ENCODE results near the gene RRAS.
A peak's percentile ranks its signal among the peaks of the same experiment; 100 is the strongest.

DNA sequence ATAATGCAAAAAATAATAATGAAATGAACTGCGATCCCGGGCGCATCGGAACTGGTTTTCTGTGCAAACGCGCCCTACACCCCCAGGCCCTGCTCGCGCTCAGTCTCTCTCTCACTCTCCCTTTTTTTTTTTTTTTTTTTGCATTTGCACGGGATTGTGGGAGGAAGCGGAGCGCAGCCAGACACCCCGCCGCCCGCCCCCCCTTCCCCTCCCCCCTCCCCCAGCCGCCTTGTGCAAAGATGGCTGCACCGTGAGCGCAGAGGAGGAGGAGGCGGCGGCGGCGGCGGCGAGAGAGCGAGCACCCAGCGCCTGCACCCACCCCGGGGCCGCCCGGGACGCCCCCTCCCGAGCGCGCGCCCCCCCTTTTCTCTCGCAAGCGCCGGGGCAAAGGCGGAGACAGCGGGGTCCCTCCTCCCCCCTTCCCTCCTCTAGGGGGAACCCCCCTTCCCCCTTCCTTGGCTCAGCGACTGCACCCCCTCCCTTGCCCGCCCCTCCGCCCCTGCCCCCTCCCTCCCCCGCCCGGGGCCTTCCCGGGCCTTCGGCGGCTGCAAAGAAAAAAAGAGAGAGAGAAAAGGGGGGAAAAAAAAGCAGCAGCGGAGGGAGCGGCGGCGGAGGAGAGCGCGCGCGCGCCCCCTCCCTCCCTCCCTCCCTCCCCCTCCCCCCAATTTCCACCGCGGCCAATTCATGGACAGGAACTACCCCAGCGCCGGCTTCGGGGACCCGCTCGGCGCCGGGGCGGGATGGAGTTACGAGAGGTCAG is 48.8 kb downstream of the RRAS start, which contains the start of gene PRR12:
- TF ChIP-seq FOXM1 (IDR thresholded peaks at IDR 0.05; ENCODE audit: low read depth) (no peak), POLR2AphosphoS5 (IDR thresholded peaks at IDR 0.05; ENCODE audit: low read depth, low read length) (peak; percentile 67; the same call in 1 of the 2 replicates), GABPA (IDR thresholded peaks at IDR 0.05; ENCODE audit: low read depth) (no peak; the same call in 1 of the 2 replicates), JUND (IDR thresholded peaks at IDR 0.05) (no peak; the same call in 1 of the 2 replicates), MXI1 (IDR thresholded peaks at IDR 0.05; ENCODE audit: low read depth, low read length) (no peak), EP300 (IDR thresholded peaks at IDR 0.05; ENCODE audit: borderline replicate concordance in 1 of 2, low read depth in 1 of 2, low read length in 1 of 2) (no peak), TAF1 (IDR thresholded peaks at IDR 0.05; ENCODE audit: borderline replicate concordance, low read depth, low read length) (peak; percentile 78)
- TF ChIP-seq, protein P1, sequence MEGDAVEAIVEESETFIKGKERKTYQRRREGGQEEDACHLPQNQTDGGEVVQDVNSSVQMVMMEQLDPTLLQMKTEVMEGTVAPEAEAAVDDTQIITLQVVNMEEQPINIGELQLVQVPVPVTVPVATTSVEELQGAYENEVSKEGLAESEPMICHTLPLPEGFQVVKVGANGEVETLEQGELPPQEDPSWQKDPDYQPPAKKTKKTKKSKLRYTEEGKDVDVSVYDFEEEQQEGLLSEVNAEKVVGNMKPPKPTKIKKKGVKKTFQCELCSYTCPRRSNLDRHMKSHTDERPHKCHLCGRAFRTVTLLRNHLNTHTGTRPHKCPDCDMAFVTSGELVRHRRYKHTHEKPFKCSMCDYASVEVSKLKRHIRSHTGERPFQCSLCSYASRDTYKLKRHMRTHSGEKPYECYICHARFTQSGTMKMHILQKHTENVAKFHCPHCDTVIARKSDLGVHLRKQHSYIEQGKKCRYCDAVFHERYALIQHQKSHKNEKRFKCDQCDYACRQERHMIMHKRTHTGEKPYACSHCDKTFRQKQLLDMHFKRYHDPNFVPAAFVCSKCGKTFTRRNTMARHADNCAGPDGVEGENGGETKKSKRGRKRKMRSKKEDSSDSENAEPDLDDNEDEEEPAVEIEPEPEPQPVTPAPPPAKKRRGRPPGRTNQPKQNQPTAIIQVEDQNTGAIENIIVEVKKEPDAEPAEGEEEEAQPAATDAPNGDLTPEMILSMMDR (IDR thresholded peaks at IDR 0.05), result no peak
- TF ChIP-seq, protein P2, sequence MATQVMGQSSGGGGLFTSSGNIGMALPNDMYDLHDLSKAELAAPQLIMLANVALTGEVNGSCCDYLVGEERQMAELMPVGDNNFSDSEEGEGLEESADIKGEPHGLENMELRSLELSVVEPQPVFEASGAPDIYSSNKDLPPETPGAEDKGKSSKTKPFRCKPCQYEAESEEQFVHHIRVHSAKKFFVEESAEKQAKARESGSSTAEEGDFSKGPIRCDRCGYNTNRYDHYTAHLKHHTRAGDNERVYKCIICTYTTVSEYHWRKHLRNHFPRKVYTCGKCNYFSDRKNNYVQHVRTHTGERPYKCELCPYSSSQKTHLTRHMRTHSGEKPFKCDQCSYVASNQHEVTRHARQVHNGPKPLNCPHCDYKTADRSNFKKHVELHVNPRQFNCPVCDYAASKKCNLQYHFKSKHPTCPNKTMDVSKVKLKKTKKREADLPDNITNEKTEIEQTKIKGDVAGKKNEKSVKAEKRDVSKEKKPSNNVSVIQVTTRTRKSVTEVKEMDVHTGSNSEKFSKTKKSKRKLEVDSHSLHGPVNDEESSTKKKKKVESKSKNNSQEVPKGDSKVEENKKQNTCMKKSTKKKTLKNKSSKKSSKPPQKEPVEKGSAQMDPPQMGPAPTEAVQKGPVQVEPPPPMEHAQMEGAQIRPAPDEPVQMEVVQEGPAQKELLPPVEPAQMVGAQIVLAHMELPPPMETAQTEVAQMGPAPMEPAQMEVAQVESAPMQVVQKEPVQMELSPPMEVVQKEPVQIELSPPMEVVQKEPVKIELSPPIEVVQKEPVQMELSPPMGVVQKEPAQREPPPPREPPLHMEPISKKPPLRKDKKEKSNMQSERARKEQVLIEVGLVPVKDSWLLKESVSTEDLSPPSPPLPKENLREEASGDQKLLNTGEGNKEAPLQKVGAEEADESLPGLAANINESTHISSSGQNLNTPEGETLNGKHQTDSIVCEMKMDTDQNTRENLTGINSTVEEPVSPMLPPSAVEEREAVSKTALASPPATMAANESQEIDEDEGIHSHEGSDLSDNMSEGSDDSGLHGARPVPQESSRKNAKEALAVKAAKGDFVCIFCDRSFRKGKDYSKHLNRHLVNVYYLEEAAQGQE (IDR thresholded peaks at IDR 0.05; ENCODE audit: low read depth, low read length), result no peak

All from SK-N-SH (cell line).